GM23338 (cell line): ENCODE data around the gene FN1.
"Not testable (repeated sequence)": the region's sequence is repeated elsewhere in the genome, so short reads cannot be mapped to it uniquely, and the experiment has no call there.

ENCODE experiments used
- CREB1 ChIP-seq: fragments of 250-450 bp; sonication (Bioruptor Pico); IDR thresholded peaks from 2 replicates; pipeline ENCODE4 v1.5.0; 2020; ENCODE audit warnings: low read depth, mild to moderate bottlenecking, moderate library complexity
- EZH2 ChIP-seq: fragments of 200-600 bp; sonication (generic); IDR thresholded peaks from one replicate; pipeline ENCODE4 v1.8.0; 2017; ENCODE audit warnings: antibody characterized with exemption, mild to moderate bottlenecking, low read depth; ENCODE audit not compliant: unreplicated experiment
- EZH2phosphoT487 ChIP-seq: fragments of 200-600 bp; sonication (generic); IDR thresholded peaks from one replicate; pipeline ENCODE4 v1.8.1; 2018; ENCODE audit warnings: antibody characterized with exemption; ENCODE audit not compliant: unreplicated experiment
- POLR2AphosphoS5 ChIP-seq: IDR thresholded peaks from 2 replicates; pipeline ENCODE4 v1.6.1; 2016; ENCODE audit warnings: antibody characterized with exemption, low read depth
- ZNF114 ChIP-seq: fragments of 250-450 bp; sonication (Bioruptor Pico); IDR thresholded peaks from 2 replicates; pipeline ENCODE4 v1.5.0; 2020; ENCODE audit warnings: mild to moderate bottlenecking, moderate library complexity
- TF ChIP-seq, protein P1 (sequence below), 2 experiments: fragments of 200-600 bp in 1 of 2; sonication (generic) in 1 of 2; conservative IDR thresholded peaks; 2 replicates each; pipeline versions ENCODE4 v1.5.1 to v1.6.1; 2016 to 2017; ENCODE audit warnings: antibody characterized with exemption in 2 of 2, low read depth in 2 of 2, mild to moderate bottlenecking in 2 of 2, moderate library complexity in 1 of 2
- TF ChIP-seq, protein P2 (sequence below): IDR thresholded peaks from one replicate; pipeline ENCODE4 v1.6.1; 2018; ENCODE audit warnings: antibody characterized with exemption; ENCODE audit not compliant: unreplicated experiment

DNA sequence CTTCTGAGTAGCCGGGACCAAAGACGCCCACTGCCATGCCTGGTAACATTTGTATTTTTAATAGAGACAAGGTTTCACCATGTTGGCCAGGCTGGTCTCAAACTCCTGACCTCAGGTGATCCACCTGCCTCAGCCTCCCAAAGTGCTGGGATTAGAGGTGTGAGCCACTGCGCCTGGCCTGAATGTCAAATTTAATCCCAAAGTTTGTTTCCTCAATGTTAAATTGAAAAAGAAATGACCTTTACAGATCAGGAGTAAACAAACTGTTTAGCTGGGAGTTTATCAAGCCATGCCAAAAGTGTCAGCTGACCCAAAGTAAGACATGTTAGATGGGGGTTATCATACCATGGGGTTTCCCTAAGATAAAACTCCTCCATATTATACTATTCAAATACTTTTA is 75.8 kb downstream of the FN1 start:
- not testable (repeated sequence) for TF ChIP-seq EZH2phosphoT487; EZH2; POLR2AphosphoS5; ZNF114; CREB1 (CRISPR knock-in tag)
- TF ChIP-seq, protein P1, sequence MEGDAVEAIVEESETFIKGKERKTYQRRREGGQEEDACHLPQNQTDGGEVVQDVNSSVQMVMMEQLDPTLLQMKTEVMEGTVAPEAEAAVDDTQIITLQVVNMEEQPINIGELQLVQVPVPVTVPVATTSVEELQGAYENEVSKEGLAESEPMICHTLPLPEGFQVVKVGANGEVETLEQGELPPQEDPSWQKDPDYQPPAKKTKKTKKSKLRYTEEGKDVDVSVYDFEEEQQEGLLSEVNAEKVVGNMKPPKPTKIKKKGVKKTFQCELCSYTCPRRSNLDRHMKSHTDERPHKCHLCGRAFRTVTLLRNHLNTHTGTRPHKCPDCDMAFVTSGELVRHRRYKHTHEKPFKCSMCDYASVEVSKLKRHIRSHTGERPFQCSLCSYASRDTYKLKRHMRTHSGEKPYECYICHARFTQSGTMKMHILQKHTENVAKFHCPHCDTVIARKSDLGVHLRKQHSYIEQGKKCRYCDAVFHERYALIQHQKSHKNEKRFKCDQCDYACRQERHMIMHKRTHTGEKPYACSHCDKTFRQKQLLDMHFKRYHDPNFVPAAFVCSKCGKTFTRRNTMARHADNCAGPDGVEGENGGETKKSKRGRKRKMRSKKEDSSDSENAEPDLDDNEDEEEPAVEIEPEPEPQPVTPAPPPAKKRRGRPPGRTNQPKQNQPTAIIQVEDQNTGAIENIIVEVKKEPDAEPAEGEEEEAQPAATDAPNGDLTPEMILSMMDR (conservative IDR thresholded peaks at IDR 0.05; ENCODE audit: low read depth in 2 of 2) = not testable (repeated sequence)
- TF ChIP-seq, protein P2, sequence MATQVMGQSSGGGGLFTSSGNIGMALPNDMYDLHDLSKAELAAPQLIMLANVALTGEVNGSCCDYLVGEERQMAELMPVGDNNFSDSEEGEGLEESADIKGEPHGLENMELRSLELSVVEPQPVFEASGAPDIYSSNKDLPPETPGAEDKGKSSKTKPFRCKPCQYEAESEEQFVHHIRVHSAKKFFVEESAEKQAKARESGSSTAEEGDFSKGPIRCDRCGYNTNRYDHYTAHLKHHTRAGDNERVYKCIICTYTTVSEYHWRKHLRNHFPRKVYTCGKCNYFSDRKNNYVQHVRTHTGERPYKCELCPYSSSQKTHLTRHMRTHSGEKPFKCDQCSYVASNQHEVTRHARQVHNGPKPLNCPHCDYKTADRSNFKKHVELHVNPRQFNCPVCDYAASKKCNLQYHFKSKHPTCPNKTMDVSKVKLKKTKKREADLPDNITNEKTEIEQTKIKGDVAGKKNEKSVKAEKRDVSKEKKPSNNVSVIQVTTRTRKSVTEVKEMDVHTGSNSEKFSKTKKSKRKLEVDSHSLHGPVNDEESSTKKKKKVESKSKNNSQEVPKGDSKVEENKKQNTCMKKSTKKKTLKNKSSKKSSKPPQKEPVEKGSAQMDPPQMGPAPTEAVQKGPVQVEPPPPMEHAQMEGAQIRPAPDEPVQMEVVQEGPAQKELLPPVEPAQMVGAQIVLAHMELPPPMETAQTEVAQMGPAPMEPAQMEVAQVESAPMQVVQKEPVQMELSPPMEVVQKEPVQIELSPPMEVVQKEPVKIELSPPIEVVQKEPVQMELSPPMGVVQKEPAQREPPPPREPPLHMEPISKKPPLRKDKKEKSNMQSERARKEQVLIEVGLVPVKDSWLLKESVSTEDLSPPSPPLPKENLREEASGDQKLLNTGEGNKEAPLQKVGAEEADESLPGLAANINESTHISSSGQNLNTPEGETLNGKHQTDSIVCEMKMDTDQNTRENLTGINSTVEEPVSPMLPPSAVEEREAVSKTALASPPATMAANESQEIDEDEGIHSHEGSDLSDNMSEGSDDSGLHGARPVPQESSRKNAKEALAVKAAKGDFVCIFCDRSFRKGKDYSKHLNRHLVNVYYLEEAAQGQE = not testable (repeated sequence)
